HG02884 (cell line): ENCODE data around the gene TICAM1.
"Not testable (repeated sequence)": the region's sequence is repeated elsewhere in the genome, so short reads cannot be mapped to it uniquely, and the experiment has no call there.

Source experiments
- ATAC-seq: cut with Tn5 transposase; IDR thresholded peaks from one replicate; pipeline ENCODE4 v1.9.1; 2021; ENCODE audit warnings: mild to moderate bottlenecking, moderate library complexity; ENCODE audit not compliant: unreplicated experiment

TICAM1 gene

GRCh38 chr19:4806384-4806783 lies 25.1 kb downstream of the TICAM1 start:
- ATAC-seq, result no peak

GRCh38 chr19:4805140-4805539 lies 26.4 kb downstream of the TICAM1 start:
- ATAC-seq, result not testable (repeated sequence)

- ATAC-seq, result no peak
Observed at GRCh38 chr19:4803736-4804695, 27.5 kb downstream of the TICAM1 start.

GRCh38 chr19:4802711-4803110 lies 28.8 kb downstream of the TICAM1 start:
- no peak for ATAC-seq

- no peak for ATAC-seq
Observed at GRCh38 chr19:4801085-4801619, 30.4 kb downstream of the TICAM1 start.

GRCh38 chr19:4800591-4801081 lies 30.9 kb downstream of the TICAM1 start:
- no peak for ATAC-seq

- no peak for ATAC-seq
Observed at GRCh38 chr19:4795400-4795799, 36.1 kb downstream of the TICAM1 start.

GRCh38 chr19:4794971-4795370 lies 36.5 kb downstream of the TICAM1 start:
- no peak for ATAC-seq

- not testable (repeated sequence) for ATAC-seq
Observed at GRCh38 chr19:4793278-4793677, 38.2 kb downstream of the TICAM1 start.

- not testable (repeated sequence) for ATAC-seq
Observed at GRCh38 chr19:4792866-4793195, 38.7 kb downstream of the TICAM1 start.

GRCh38 chr19:4792019-4792865 lies 39.3 kb downstream of the TICAM1 start:
- not testable (repeated sequence) for ATAC-seq

GRCh38 chr19:4791183-4792018 lies 40.1 kb downstream of the TICAM1 start, which contains the start of gene FEM1A:
FEM1A (plus strand) TSS chr19:4791734; CDS start chr19:4791855, 121 bp downstream.
- ATAC-seq, result peak; percentile 85

- not testable (repeated sequence) for ATAC-seq
Observed at GRCh38 chr19:4786412-4787016, 45.0 kb downstream of the TICAM1 start.

GRCh38 chr19:4781801-4782200 lies 49.7 kb downstream of the TICAM1 start:
- ATAC-seq, result no peak

- no peak for ATAC-seq
Observed at GRCh38 chr19:4780860-4781259, 50.7 kb downstream of the TICAM1 start.

GRCh38 chr19:4778124-4778523 lies 53.4 kb downstream of the TICAM1 start:
- not testable (repeated sequence) for ATAC-seq

- no peak for ATAC-seq
Observed at GRCh38 chr19:4776436-4777211, 54.9 kb downstream of the TICAM1 start.

GRCh38 chr19:4775627-4776152 lies 55.8 kb downstream of the TICAM1 start:
- ATAC-seq, result no peak

- ATAC-seq, result no peak
Observed at GRCh38 chr19:4774136-4774535, 57.4 kb downstream of the TICAM1 start.
